Activated T-helper 1 cell treated with Interleukin-2 at 50 U/mL for 16 hours (primary cell): ENCODE data around the gene MMP2.

Experiments used
- DNase-seq: peaks from one replicate; pipeline ENCODE4 v3.0.0-alpha.2; 2020; ENCODE audit warnings: low read depth

Gene MMP2

GRCh38 chr16:55494994-55495421 is 16.0 kb downstream of the MMP2 start:
- no peak for DNase-seq

GRCh38 chr16:55495616-55496289 is 16.8 kb downstream of the MMP2 start:
- DNase-seq: no peak

GRCh38 chr16:55496509-55497145 is 17.6 kb downstream of the MMP2 start:
- no peak for DNase-seq

GRCh38 chr16:55497558-55497957 is 18.6 kb downstream of the MMP2 start:
- no peak for DNase-seq

GRCh38 chr16:55498101-55498500 is 19.1 kb downstream of the MMP2 start:
- DNase-seq: no peak

- no peak for DNase-seq
These were observed 20.3 kb downstream of the MMP2 start for GRCh38 chr16:55499281-55499680.

- DNase-seq: no peak
These were observed 21.0 kb downstream of the MMP2 start for GRCh38 chr16:55499951-55500529.

- DNase-seq: no peak
These were observed 21.6 kb downstream of the MMP2 start for GRCh38 chr16:55500530-55501011.

GRCh38 chr16:55501549-55502322 is 22.7 kb downstream of the MMP2 start:
- no peak for DNase-seq

GRCh38 chr16:55502801-55503366 is 23.9 kb downstream of the MMP2 start:
- DNase-seq: no peak

- DNase-seq: no peak
These were observed 24.9 kb downstream of the MMP2 start for GRCh38 chr16:55503726-55504550.

- no peak for DNase-seq
These were observed 26.5 kb downstream of the MMP2 start for GRCh38 chr16:55505333-55506015.

- no peak for DNase-seq
These were observed 27.1 kb downstream of the MMP2 start for GRCh38 chr16:55506083-55506482.

- DNase-seq: no peak
These were observed 27.7 kb downstream of the MMP2 start for GRCh38 chr16:55506708-55507107.

- DNase-seq: no peak
These were observed 29.4 kb downstream of the MMP2 start for GRCh38 chr16:55508271-55508921.

GRCh38 chr16:55508941-55509931 is 30.2 kb downstream of the MMP2 start, which contains the start of gene LPCAT2:
Gene LPCAT2, plus strand, starts transcription at chr16:55509072. Its CDS starts 110 bp downstream, at chr16:55509182.
- no peak for DNase-seq

GRCh38 chr16:55510185-55510805 is 31.3 kb downstream of the MMP2 start:
- no peak for DNase-seq

- no peak for DNase-seq
These were observed 33.9 kb downstream of the MMP2 start for GRCh38 chr16:55512941-55513340.
